PFSK-1 (cell line): Measurements from ENCODE around the gene SLC7A10.

Source experiments
- POLR2AphosphoS5 ChIP-seq: IDR thresholded peaks from 2 replicates; pipeline ENCODE4 v1.6.1; 2012; ENCODE audit warnings: low read depth, mild to moderate bottlenecking, control low read depth, low read length, moderate library complexity
- TF ChIP-seq, protein P1 (sequence below), 2 experiments: IDR thresholded peaks; 2 replicates each; pipeline versions ENCODE4 v1.6.1 to v1.8.0; 2011 to 2012; ENCODE audit warnings: low read depth in 2 of 2, low read length in 2 of 2, control low read depth in 1 of 2, inconsistent platforms in 1 of 2, mild to moderate bottlenecking in 1 of 2, moderate library complexity in 1 of 2; ENCODE audit not compliant: insufficient read depth in 1 of 2

DNA sequence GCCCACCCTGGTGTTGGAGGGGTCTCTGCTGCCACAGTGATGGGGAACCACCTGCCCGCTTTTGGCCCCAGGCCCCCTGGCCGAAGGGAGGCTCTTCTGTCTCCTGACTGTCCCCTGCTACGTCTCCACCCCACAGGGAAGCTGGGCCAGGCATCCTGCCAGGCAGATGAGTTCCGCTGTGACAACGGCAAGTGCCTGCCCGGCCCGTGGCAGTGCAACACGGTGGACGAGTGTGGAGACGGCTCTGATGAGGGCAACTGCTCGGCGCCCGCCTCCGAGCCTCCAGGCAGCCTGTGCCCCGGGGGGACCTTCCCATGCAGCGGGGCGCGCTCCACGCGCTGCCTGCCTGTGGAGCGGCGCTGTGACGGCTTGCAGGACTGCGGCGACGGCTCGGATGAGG lies 20.5 kb downstream of the SLC7A10 start:
- no peak for TF ChIP-seq POLR2AphosphoS5
- TF ChIP-seq, protein P1, sequence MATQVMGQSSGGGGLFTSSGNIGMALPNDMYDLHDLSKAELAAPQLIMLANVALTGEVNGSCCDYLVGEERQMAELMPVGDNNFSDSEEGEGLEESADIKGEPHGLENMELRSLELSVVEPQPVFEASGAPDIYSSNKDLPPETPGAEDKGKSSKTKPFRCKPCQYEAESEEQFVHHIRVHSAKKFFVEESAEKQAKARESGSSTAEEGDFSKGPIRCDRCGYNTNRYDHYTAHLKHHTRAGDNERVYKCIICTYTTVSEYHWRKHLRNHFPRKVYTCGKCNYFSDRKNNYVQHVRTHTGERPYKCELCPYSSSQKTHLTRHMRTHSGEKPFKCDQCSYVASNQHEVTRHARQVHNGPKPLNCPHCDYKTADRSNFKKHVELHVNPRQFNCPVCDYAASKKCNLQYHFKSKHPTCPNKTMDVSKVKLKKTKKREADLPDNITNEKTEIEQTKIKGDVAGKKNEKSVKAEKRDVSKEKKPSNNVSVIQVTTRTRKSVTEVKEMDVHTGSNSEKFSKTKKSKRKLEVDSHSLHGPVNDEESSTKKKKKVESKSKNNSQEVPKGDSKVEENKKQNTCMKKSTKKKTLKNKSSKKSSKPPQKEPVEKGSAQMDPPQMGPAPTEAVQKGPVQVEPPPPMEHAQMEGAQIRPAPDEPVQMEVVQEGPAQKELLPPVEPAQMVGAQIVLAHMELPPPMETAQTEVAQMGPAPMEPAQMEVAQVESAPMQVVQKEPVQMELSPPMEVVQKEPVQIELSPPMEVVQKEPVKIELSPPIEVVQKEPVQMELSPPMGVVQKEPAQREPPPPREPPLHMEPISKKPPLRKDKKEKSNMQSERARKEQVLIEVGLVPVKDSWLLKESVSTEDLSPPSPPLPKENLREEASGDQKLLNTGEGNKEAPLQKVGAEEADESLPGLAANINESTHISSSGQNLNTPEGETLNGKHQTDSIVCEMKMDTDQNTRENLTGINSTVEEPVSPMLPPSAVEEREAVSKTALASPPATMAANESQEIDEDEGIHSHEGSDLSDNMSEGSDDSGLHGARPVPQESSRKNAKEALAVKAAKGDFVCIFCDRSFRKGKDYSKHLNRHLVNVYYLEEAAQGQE (IDR thresholded peaks at IDR 0.05; ENCODE audit: insufficient read depth in 1 of 2, low read depth in 2 of 2, low read length in 2 of 2): no peak
